SIG-M5 (cell line): ENCODE measurements around the gene LMNA.
"Not testable (repeated sequence)": the region's sequence is repeated elsewhere in the genome, so short reads cannot be mapped to it uniquely, and the experiment has no call there.

ENCODE experiments used
- DNase-seq: peaks from one replicate; lab custom pipeline; 2025; lab: John Stamatoyannopoulos, UW

LMNA gene

DNA sequence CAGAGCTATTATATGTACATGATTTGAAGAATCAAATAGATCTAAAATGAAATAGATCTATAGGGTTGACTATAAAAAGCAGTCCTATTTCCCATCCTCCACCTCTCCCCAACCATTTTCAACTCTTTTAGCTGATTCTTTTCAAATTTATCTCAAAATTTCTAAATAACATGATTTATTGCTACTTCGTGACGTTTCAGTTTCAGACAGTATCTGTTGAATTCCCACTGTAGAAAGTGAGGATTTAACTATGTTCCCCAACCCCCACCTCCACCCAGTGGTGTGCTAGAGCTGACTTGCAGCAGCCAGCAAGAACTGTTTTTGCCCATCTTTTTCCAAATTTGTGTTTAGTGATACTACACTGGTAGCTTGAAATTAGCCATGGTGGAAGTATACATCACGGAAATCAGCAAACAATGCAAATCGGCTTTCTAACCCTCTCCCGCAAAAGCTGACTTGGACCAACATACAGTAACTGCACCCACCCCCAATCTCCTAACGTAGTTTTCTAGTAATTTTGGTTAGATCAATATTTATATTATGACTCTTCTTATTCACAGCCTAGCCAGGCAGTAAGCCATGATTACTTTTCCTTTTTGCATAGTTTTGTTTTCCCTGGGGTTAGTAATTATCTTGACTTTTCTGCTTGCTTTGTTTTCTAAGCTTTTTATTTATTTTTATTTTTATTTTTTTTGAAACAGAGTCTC is 49.8 kb downstream of the LMNA start:
- no peak for DNase-seq

DNA sequence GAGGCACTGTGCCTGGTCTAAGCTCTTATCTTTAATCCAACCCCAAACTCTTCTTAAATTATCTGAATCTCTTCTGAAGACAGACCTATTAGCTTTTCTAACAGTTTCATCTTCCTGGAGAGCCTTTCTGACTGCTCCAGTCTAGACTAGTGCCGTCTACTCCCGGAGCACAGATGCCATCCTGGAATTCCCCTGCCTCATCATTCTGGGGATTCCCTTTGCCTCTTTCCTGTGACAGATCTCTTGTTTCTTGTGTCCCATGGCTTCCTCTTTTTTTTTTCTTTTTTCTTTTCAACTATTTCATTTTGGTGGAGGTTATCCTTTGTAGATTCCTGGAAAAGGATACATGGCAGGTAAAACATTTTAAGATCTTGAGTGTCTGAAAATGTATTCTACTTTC is 50.6 kb downstream of the LMNA start:
- no peak for DNase-seq

DNA sequence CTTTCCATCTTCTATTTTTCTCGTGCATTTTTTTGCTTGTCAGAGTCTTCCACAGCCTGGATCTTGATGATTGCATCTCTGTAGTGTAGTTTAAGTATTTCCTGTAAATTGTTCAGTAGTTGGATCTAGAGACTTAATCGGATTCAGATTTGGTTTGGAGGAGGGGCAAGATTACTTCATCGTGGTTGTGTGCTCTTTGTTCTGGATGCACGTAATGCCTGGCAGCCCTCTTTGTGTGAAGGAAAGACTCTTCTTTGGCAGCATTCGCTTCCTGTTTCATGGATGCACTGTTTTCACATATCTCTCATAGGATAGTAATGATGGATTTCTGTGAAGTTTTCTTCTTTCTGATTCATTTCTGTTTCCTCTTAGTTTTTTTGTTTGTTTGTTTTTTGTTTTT is 53.0 kb downstream of the LMNA start:
- no peak for DNase-seq

DNA sequence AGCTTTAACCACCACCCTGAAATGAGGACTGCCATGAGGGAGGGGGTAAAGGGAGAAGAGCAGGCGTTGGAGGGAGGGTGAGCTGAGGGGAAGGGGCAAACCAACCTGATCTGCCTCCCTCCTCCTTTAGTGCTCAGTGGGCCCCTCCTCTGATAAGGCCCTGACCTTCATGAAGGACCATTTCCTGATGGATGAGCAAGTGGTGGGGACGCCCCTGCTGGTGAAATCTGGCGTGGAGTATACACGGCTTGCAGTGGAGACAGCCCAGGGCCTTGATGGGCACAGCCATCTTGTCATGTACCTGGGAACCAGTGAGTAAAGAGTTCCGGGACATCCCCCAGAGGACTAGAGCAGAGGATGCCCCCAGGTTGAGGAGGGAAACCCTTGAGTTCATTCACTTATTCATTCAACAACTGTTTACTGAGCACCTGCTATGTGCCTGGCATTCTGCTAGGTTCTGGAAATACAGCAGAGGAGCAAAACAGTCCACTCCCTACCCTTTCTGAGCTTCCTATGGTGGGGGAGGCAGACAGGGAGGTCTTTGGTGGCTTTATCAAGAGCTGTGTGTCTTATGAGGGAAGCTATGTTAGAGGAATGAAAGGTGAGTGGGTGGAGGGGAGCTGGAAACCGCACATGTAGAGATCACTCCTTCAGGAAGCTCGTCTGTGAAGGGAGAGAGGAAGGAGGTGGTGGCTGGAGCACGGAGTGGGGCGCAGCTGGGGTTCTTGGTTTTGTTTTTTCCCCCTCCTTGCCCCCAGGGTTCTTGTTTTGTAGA is 58.4 kb downstream of the LMNA start:
- DNase-seq, result no peak

DNA sequence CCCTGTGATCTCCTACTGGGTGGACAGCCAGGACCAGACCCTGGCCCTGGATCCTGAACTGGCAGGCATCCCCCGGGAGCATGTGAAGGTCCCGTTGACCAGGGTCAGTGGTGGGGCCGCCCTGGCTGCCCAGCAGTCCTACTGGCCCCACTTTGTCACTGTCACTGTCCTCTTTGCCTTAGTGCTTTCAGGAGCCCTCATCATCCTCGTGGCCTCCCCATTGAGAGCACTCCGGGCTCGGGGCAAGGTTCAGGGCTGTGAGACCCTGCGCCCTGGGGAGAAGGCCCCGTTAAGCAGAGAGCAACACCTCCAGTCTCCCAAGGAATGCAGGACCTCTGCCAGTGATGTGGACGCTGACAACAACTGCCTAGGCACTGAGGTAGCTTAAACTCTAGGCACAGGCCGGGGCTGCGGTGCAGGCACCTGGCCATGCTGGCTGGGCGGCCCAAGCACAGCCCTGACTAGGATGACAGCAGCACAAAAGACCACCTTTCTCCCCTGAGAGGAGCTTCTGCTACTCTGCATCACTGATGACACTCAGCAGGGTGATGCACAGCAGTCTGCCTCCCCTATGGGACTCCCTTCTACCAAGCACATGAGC is 62.2 kb downstream of the LMNA start:
- DNase-seq, result no peak

DNA sequence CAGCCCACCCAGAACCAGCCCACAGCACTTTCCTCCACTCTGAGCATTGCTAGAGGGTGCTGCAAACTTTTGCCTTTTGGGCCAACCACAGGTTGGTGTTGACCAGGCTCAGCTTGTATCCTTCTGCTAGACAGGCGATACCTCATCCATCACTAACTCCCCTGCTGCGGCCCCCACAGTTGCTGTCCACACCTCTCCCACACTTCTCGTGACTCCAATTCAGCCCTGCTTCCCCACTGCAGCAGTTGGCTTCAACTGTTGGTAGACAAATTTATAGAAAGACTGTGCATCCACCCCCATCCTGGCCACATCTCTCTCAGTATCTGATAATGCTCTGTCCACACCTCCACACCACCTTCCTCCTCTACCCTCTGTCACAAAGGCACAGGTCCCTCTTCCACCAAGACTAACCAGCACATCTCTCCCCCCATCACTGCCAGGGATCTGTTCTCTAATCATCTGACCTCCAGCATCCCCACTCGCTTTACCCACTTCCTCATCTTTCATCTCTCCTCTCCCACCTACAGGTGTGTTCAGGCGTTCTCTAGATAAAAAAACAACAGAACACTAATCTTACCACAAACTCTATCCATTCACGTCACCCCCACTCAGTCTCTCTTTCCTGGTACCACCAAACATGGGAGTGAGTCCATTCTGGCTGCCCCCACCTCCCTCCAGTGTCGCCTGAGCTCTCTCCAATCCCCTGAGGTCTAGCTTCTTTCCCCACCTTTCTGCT is 63.6 kb downstream of the LMNA start:
- no peak for DNase-seq

DNA sequence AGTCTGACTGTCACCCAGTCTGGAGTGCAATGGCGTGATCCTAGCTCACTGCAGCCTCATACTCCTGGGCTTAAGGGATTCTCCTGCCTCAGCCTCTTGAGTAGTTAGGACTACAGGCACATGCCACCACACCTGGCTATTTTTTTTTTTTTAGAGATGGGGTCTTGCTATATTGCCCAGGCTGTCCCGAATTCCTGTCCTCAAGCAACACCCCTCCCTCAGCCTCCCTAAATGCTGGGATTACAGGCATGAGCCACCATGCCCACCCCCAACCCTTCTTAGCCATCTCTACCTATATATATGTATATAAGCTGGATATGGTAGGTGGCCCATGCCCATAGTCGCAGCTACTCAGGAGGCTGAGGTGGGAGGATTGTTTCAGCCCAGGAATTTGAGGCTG is 66.0 kb downstream of the LMNA start:
- DNase-seq, result no peak

DNA sequence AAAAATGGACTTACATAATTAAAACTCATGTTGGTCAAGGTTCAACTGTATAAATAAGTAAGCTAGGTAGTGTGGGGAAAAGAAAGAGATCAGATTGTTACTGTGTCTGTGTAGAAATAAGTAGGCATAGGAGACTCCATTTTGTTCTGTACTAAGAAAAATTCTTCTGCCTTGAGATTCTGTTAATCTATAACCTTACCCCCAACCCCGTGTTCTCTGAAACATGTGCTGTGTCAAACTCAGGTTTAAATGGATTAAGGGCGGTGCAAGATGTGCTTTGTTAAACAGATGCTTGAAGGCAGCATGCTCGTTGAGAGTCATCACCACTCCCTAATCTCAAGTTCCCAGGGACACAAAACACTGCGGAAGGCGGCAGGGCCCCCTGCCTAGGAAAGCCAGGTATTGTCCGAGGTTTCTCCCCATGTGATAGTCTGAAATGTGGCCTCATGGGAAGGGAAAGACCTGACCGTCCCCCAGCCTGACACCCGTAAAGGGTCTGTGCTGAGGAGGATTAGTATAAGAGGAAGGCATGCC is 66.9 kb downstream of the LMNA start:
- DNase-seq, result not testable (repeated sequence)

DNA sequence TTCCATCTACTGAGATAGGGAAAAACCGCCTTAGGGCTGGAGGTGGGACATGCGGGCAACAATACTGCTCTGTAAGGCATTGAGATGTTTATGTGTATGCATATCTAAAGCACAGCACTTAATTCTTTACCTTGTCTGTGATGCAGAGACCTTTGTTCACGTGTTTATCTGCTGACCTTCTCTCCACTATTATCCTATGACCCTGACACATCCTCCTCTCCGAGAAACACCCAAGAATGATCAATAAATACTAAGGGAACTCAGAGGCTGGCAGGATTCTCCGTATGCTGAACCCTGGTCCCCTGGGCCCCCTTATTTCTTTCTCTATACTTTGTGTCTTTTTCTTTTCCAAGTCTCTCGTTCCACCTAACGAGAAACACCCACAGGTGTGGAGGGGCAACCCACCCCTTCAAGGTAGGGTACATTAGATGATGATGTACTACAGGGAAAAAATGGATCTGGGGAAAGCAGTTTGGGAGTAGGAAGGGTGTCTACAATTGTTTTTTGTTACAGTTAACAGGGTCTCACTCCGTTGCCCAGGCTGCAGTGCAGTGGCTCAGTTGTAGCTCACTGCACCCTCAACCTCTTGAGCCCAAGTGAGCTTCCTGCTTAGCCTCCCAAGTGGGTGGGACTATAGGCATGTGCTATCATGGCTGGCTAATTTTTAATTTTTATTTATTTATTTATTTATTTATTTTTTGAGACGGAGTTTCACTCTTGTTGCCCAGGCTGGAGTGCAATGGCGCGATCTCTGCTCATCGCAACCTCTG is 67.7 kb downstream of the LMNA start:
- not testable (repeated sequence) for DNase-seq

DNA sequence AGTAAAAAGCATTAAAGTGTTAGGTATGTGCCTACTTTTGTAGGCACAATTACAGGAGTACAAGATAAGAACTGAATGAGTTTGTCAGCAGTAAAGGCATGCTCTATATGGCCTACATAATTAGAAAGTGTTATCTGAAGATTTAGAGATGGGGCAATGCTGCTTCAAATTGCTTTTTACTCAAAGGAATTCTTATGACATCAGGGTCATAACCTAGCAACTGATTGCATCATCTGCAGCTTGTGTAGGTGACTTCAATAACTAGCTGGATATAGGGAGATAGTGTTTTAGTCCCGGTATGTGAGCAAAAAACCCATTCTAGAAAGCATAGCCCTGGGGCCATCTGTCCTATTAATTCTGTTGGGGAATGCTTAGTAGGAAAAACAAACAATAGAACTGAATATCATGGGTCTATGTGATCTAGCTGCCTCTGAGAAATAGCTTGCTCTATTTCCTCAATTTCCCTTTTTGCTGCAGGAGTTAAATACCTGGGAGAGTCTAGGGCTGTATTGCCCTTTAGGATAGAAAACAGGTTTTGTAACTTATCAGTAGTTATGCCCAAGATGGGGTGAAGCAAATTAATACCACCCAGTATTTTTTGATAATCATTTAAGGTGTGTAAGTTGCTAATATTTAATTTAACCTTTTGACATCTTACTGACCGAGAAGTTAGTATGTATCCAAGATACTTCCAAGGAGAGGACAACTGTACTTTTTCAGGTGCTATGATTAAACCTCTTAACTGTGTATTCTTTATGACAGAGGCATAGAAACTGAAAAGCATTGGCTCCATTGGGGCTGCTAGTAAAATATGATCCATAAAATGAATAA is 72.1 kb downstream of the LMNA start:
- not testable (repeated sequence) for DNase-seq
